A673 (cell line): Measurements from ENCODE around the gene MOB2. TPM values are rescaled to one million over a fixed set of nuclear protein-coding genes. Genes with fewer than 3 reads are reported as not detected.

Experiments used
- BruUV-seq: library from RNA; stranded (reverse); fragments of 400-500 nt; replicated peaks from 2 replicates; lab custom pipeline; 2021; lab: Mats Ljungman, UMichigan
- CTCF ChIA-PET: fragments of 300-600 bp; sonication (Branson Sonifier 250); formaldehyde crosslinking; loops from one replicate; lab custom pipeline; 2022; ENCODE audit warnings: antibody characterized with exemption; lab: Charles Lee
- POLR2A ChIA-PET: fragments of 300-600 bp; sonication (Branson Sonifier 250); formaldehyde crosslinking; loops from one replicate; lab custom pipeline; 2022; ENCODE audit warnings: antibody characterized with exemption; ENCODE audit not compliant: low non-redundant PET; lab: Charles Lee
- DNase-seq: peaks from one replicate; pipeline ENCODE4 v3.0.0-alpha.2; 2015; ENCODE audit warnings: low spot score
- H3K27ac ChIP-seq: fragments of 200-600 bp; sonication (generic); 2 replicates; pipeline ENCODE4 v1.5.1; 2016; ENCODE audit warnings: mixed run types, low read depth, mild to moderate bottlenecking, mixed read lengths, antibody characterized with exemption, low read length; ENCODE audit not compliant: poor library complexity, severe bottlenecking
- H3K27me3 ChIP-seq: fragments of 200-600 bp; sonication (generic); replicated peaks from 2 replicates; pipeline ENCODE4 v1.6.1; 2017; ENCODE audit warnings: mixed run types, low read depth, mild to moderate bottlenecking, mixed read lengths, antibody characterized with exemption, low read length; ENCODE audit not compliant: insufficient read depth, poor library complexity
- H3K36me3 ChIP-seq: fragments of 200-600 bp; sonication (generic); 2 replicates; pipeline ENCODE4 v1.6.1; 2016; ENCODE audit warnings: mixed run types, mild to moderate bottlenecking, mixed read lengths, antibody characterized with exemption, low read length; ENCODE audit not compliant: insufficient read depth, poor library complexity, severe bottlenecking
- H3K4me1 ChIP-seq: fragments of 200-600 bp; sonication (generic); 2 replicates; pipeline ENCODE4 v1.6.1; 2017; ENCODE audit warnings: mixed run types, mild to moderate bottlenecking, mixed read lengths, antibody characterized with exemption, low read length; ENCODE audit not compliant: insufficient read depth, poor library complexity, severe bottlenecking
- H3K4me3 ChIP-seq: fragments of 200-600 bp; sonication (generic); 2 replicates; pipeline ENCODE4 v1.5.1; 2016; ENCODE audit warnings: low read depth, mixed run types, mild to moderate bottlenecking, mixed read lengths, low read length; ENCODE audit not compliant: poor library complexity, severe bottlenecking
- H3K9me3 ChIP-seq: fragments of 200-600 bp; sonication (generic); 2 replicates; pipeline ENCODE4 v1.6.1; 2016; ENCODE audit warnings: mixed run types, low read depth, mild to moderate bottlenecking, mixed read lengths, antibody characterized with exemption, low read length; ENCODE audit not compliant: poor library complexity, severe bottlenecking
- EZH2 ChIP-seq: fragments of 200-600 bp; sonication (generic); IDR thresholded peaks from 2 replicates; pipeline ENCODE4 v1.6.1; 2017; ENCODE audit warnings: borderline replicate concordance, low read depth, mild to moderate bottlenecking, mixed read lengths, antibody characterized with exemption, low read length; ENCODE audit not compliant: poor library complexity, severe bottlenecking
- intact Hi-C: fragments of 100-400 bp; cut with micrococcal nuclease; formaldehyde crosslinking; loops from one replicate; pipeline ENCODE4 v1.10.0; 2022; ENCODE audit not compliant: unreplicated experiment
- total RNA-seq: library from RNA; stranded (reverse); gene quantifications from 2 replicates; pipeline ENCODE4 v1.2.3, GENCODE V29; 2021
- TF ChIP-seq, protein P1 (sequence below): fragments of 300-800, 200-600 bp; sonication (generic); conservative IDR thresholded peaks from 2 replicates; pipeline ENCODE4 v1.5.1; 2017; ENCODE audit warnings: low read depth, mild to moderate bottlenecking, antibody characterized with exemption, low read length, moderate library complexity, mixed read lengths

The MOB2 gene
- total RNA-seq, 1 experiment from 2014 or later = 14.7 TPM

DNA sequence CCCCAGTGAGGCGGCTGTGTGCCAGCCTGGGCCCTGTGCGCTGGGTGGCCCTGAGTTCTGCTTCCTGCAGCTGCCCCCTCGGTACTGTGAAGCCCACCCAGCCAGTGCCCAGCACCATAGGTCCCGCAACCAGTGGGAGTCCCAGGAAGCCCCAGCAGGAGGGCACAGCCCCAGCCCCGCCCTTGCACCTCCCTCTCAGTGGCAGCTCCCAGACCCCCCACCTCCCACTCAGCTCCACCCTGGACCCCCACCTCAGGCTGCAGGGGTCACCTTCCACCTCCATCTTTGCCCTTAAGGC lies 30.9 kb downstream of the MOB2 start:
- Histone ChIP-seq H3K27me3 (no peaks in the 10 kb centered on the region), H3K4me3 (no peak overlapping the region), H3K27ac (no peak overlapping the region), H3K36me3 (no peaks in the 10 kb centered on the region), H3K9me3 (no peaks in the 10 kb centered on the region), H3K4me1 (no peaks in the 10 kb centered on the region)
- ChIA-PET CTCF (no interaction called here), POLR2A (no interaction called here)
- no peak for TF ChIP-seq EZH2
- TF ChIP-seq, protein P1, sequence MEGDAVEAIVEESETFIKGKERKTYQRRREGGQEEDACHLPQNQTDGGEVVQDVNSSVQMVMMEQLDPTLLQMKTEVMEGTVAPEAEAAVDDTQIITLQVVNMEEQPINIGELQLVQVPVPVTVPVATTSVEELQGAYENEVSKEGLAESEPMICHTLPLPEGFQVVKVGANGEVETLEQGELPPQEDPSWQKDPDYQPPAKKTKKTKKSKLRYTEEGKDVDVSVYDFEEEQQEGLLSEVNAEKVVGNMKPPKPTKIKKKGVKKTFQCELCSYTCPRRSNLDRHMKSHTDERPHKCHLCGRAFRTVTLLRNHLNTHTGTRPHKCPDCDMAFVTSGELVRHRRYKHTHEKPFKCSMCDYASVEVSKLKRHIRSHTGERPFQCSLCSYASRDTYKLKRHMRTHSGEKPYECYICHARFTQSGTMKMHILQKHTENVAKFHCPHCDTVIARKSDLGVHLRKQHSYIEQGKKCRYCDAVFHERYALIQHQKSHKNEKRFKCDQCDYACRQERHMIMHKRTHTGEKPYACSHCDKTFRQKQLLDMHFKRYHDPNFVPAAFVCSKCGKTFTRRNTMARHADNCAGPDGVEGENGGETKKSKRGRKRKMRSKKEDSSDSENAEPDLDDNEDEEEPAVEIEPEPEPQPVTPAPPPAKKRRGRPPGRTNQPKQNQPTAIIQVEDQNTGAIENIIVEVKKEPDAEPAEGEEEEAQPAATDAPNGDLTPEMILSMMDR = no peak
- BruUV-seq = no TSS peak
- intact Hi-C loops = no loop called here
- no peak for DNase-seq

DNA sequence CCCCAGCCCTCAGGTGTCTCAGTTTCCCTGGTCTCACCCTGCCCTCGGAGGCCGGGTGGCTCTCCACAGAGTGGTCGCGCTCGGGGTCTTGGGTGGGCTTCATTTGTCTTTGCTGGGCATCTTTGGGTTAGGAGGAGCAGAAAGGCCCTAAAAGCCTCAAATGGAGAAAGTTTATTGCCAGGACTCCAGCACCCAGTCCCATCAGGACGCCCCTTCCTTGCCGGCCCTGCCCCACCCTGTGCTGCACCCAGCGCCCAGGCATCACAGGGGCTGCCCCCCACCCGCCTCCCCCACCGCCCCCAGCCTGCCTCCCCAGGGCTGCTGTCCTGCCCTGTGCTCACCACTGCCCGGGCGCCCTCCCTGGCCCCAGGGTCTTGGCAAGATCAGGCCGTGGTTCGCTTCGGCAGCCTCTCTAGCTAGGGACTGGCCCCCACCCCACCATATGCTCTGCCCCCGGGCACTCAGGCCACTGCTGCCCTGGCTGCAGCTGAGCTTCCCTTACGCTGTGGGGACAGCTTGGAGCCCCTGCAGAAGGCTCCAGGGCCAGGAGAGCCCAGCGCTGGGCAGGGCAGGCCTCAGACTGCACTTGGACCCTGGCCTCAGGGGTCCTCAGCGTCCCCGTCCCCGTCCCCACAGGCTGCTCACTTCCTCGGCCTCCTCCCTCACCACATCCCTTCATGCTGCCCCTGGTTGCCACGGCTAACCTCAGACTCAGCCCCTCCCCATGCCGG lies 31.4 kb downstream of the MOB2 start:
- intact Hi-C loops = no loop called here
- H3K4me1 ChIP-seq = no peaks in the 10 kb centered on the region
- no peak for DNase-seq
- H3K36me3 ChIP-seq = no peaks in the 10 kb centered on the region
- H3K4me3 ChIP-seq = no peak overlapping the region
- CTCF ChIA-PET = no interaction called here
- TF ChIP-seq EZH2 = no peak
- TF ChIP-seq, protein P1 = no peak
- H3K27me3 ChIP-seq = no peaks in the 10 kb centered on the region
- no TSS peak for BruUV-seq
- POLR2A ChIA-PET = no interaction called here
- H3K27ac ChIP-seq = no peak overlapping the region
- H3K9me3 ChIP-seq = no peaks in the 10 kb centered on the region

DNA sequence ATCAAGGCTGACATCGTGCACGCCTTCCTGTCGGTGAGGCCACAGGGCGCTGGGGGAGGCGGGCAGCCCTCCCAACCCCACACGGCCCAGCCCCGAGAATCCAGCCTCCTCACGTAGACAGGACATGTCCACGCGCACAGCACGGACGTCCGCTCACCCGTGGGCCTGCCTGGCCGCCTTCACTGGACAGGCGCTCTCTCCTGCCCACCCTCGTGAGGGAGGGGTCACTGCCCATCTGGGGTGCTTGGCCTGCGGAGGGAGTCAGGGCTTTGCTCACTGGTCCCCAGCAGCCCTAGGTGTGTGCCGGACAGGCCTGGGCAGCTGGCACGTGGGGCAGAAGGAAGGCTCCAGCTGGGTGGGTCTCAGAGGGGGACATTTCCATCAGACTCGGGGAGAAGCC lies 32.0 kb downstream of the MOB2 start:
- ChIA-PET CTCF (no interaction called here), POLR2A (no interaction called here)
- TF ChIP-seq, protein P1 = no peak
- no peak for TF ChIP-seq EZH2
- no peaks in the 10 kb centered on the region for H3K36me3 ChIP-seq
- H3K27ac ChIP-seq = no peak overlapping the region
- H3K4me1 ChIP-seq = no peaks in the 10 kb centered on the region
- no peak for DNase-seq
- no TSS peak for BruUV-seq
- no peaks in the 10 kb centered on the region for H3K27me3 ChIP-seq
- H3K9me3 ChIP-seq = no peaks in the 10 kb centered on the region
- H3K4me3 ChIP-seq = no peak overlapping the region
- intact Hi-C loops = no loop called here
